Measurements from ENCODE around the gene HSP90AB1. TPM values are rescaled to one million over a fixed set of nuclear protein-coding genes. Genes with fewer than 3 reads are reported as not detected.

Gene HSP90AB1
- total and polyA plus RNA-seq, 12 donors: 235 to 1,053 (median 904) TPM

DNA sequence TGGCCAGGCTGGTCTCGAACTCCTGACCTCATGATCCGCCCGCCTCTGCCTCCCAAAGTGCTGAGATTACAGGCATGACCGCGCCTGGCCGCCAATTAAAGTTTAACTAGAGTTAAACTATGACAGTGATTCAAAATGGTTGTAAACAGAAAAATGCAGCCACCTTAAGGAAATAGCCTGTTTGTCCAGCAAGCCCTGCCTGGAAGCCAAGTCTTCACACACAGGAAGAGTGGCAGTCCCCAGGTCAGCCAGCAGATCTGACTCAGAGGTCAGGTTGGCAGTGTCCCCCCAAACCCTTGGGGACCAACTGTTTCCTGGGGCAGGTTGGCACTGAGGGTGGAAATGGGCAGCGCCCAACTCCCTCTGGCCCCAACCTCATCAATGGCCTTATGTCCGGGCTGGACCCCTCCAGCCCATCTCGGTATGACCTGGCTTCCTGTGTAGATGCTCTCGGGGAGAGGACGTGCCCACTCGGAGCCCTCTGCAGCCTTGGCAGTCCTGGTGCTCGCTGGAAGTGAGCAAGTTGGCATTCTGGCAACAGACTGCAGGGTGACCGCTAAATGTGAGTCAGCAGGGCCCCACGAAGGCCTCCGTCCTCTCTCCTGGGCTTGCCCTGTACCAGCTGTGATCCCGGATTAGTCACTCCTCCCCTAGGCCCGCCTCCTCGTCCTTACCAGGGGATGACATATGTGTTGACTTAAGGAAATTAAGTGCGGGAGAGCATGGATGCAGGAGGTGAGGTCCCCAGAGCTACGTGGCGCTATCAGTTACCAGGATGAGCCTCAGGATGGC is 9.7 kb upstream of the HSP90AB1 start:
- 32 to 33% methylated on average over 22 of the region's 22 CpGs for WGBS, 2 donors
- H3K27ac ChIP-seq: peak overlapping the region; percentile 91 to 98 (median 94)
- intact Hi-C loops (cut with DNase I): loop anchor here in 9 of 10 donors (1.0 to 10.0 kb wide), 7 partner anchors 64 to 142 kb away; no protein-coding TSS in a partner anchor
- no peaks in the 10 kb centered on the region for H3K27me3 ChIP-seq
- no peaks in the 10 kb centered on the region for H3K9me3 ChIP-seq
- ATAC-seq (peak; percentile 83 to 92 (median 87)), DNase-seq (peak; percentile 82 to 91)
- peaks cover 23 to 64% (median 55%) of the 10 kb centered on the region in 9 donors for H3K4me1 ChIP-seq
- TF ChIP-seq, protein P1, sequence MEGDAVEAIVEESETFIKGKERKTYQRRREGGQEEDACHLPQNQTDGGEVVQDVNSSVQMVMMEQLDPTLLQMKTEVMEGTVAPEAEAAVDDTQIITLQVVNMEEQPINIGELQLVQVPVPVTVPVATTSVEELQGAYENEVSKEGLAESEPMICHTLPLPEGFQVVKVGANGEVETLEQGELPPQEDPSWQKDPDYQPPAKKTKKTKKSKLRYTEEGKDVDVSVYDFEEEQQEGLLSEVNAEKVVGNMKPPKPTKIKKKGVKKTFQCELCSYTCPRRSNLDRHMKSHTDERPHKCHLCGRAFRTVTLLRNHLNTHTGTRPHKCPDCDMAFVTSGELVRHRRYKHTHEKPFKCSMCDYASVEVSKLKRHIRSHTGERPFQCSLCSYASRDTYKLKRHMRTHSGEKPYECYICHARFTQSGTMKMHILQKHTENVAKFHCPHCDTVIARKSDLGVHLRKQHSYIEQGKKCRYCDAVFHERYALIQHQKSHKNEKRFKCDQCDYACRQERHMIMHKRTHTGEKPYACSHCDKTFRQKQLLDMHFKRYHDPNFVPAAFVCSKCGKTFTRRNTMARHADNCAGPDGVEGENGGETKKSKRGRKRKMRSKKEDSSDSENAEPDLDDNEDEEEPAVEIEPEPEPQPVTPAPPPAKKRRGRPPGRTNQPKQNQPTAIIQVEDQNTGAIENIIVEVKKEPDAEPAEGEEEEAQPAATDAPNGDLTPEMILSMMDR (IDR thresholded peaks at IDR 0.05): no peak
- peaks cover 0 to 26% (median 12%) of the 10 kb centered on the region in 9 donors for H3K36me3 ChIP-seq
- peak overlapping the region; percentile 49 to 71 (median 62) for H3K4me3 ChIP-seq

DNA sequence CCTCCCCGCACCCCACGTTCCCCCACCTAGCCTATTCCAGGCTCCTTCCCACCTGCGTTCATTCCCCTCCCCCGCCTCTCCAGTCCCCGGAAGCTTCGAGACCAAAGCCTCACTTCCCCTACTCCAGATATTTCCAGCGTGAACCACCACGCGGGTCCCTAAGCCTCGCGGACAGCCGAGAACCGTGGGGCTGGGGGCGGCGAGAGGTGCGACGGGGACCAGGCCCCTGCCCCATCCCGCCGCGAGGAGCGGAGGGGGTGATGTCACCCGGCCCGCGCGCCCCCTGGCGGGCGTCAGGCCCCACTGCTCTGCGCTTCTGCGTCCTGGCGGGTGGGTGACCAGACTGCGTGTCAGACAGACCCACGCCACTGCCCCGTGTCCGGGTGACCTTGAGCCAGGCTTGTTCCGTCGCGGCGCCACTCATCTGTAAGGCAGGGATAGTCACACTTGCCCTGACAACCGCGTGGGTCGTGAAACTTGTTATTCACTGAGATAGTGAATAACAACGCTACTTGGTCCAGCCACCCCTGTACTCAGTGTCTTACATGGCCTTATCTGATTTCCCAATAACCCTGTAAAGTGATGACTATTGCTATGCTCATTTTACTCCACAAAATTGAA is 9.0 kb upstream of the HSP90AB1 start:
- TF ChIP-seq, protein P1 (IDR thresholded peaks at IDR 0.05): peak; percentile 97 to 99 (median 98)
- H3K4me3 ChIP-seq: peak overlapping the region; percentile 49 to 71 (median 62)
- WGBS, 2 donors: 2% methylated on average over 35 to 42 of the region's 42 CpGs
- peaks cover 21 to 57% (median 49%) of the 10 kb centered on the region in 9 donors for H3K4me1 ChIP-seq
- DNase-seq: peak; percentile 77 to 87
- ATAC-seq: peak; percentile 76 to 87 (median 81)
- H3K27ac ChIP-seq: peak overlapping the region; percentile 91 to 98 (median 94)
- H3K36me3 ChIP-seq: peaks cover 0 to 19% (median 5%) of the 10 kb centered on the region in 9 donors
- no peaks in the 10 kb centered on the region for H3K9me3 ChIP-seq
- no peaks in the 10 kb centered on the region for H3K27me3 ChIP-seq
- intact Hi-C loops (cut with DNase I): loop anchor here in 9 of 10 donors (1.0 to 10.0 kb wide), 7 partner anchors 65 to 143 kb away; no protein-coding TSS in a partner anchor

DNA sequence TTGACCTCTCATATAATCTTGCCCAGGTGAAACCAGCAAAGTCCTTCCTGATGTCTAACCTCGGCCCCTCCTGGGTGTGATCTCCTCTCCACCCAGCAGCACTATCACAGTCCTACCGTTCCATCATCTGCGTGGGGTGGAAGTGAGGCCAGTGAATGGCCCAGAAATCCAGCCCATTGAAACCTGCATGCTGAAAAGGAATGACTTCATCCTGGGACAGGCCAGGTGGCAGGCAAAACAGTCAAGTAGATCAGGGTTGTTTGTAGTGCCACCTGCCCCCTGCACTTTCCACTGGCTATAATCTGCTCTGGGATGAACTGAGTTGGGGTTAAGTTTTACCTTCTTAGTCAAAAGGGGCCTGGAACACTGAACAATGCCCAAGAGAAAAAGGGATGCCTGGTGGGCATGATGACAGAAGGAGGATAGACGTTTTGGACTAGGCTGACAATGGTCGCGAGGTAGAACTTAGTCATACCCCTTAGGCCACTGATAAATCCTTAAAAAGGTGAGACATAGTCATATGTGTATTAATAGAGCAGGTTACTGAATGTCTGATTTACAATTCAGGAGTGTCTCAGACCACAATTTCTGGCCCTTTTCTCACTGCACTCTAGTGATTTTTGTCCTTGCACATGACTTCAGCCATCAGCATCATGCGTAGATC is 8.1 kb upstream of the HSP90AB1 start:
- DNase-seq (no peak), ATAC-seq (no peak)
- intact Hi-C loops (cut with DNase I): loop anchor here in 9 of 10 donors (2.0 to 10.0 kb wide), 6 partner anchors 66 to 144 kb away; no protein-coding TSS in a partner anchor
- H3K4me1 ChIP-seq: peaks cover 12 to 48% (median 40%) of the 10 kb centered on the region in 9 donors
- H3K27me3 ChIP-seq: no peaks in the 10 kb centered on the region
- TF ChIP-seq, protein P1 (IDR thresholded peaks at IDR 0.05): no peak
- H3K27ac ChIP-seq: peak overlapping the region in 6 of 10 donors; percentile 91 to 98 (median 94)
- no peak overlapping the region for H3K4me3 ChIP-seq
- no peaks in the 10 kb centered on the region for H3K9me3 ChIP-seq
- WGBS, 2 donors: 82% methylated on average over 7 of the region's 7 CpGs
- peaks cover 0 to 11% (median 0%) of the 10 kb centered on the region in 9 donors for H3K36me3 ChIP-seq

DNA sequence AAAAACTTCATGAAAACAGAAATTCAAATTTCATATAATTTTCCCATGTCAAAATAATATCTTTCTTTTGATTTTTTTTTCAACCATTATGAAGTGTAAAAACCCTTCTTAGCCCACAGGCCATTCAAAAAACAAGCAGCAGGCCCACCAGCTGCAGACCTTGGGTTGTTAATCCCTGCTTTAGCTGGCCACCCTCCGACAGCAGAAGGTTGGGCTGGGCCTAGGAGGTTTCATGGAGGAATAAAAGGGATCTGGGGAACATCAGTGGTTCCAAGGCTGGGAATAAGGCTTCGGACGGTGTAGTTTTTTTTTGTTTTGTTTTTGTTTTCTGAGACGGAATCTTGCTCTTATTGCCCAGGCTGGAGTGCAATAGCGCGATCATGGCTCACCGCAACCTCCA is 3.6 kb upstream of the HSP90AB1 start:
- TF ChIP-seq, protein P1 (IDR thresholded peaks at IDR 0.05): no peak
- Histone ChIP-seq H3K4me3 (no peak overlapping the region), H3K27ac (no peak overlapping the region), H3K27me3 (no peaks in the 10 kb centered on the region), H3K4me1 (peaks cover 3 to 22% (median 15%) of the 10 kb centered on the region in 9 donors), H3K36me3 (peaks cover 0 to 6% (median 0%) of the 10 kb centered on the region in 9 donors), H3K9me3 (no peaks in the 10 kb centered on the region)
- 95 to 96% methylated on average over 7 of the region's 7 CpGs for WGBS, 2 donors
- intact Hi-C loops (cut with DNase I): no loop called here
- ATAC-seq (no peak), DNase-seq (no peak)
